ENCODE results near the gene OXLD1. TPM values are rescaled to one million over a fixed set of nuclear protein-coding genes. Genes with fewer than 3 reads are reported as not detected.

The OXLD1 gene
- polyA plus RNA-seq, 1 of the 3 experiments (the other 2 are of a cell fraction) = 103 TPM

- TF ChIP-seq PBX3 (IDR thresholded peaks at IDR 0.05) = no peak
- no peak for TF ChIP-seq RCOR1 (IDR thresholded peaks at IDR 0.05; ENCODE audit: low read length)
- no peak for TF ChIP-seq GATA2 (CRISPR knock-in tag; IDR thresholded peaks at IDR 0.05)
- no peak for TF ChIP-seq USF2 (IDR thresholded peaks at IDR 0.05; ENCODE audit: borderline replicate concordance, low read depth, low read length)
- no peak for TF ChIP-seq JUND (IDR thresholded peaks at IDR 0.05)
- TF ChIP-seq TCF12 (IDR thresholded peaks at IDR 0.05) = no peak
- no peak for TF ChIP-seq NRF1 (IDR thresholded peaks at IDR 0.05; ENCODE audit: low read depth, low read length)
- TF ChIP-seq SMC3 (IDR thresholded peaks at IDR 0.05; ENCODE audit: low read depth, low read length) = no peak
- 0 out of 2 replicates have a peak, but pooled peaks have one; percentile 1 for TF ChIP-seq MXI1 (IDR thresholded peaks at IDR 0.05; ENCODE audit: low read depth, low read length)
- TF ChIP-seq RXRA (IDR thresholded peaks at IDR 0.05; ENCODE audit: borderline replicate concordance, low read depth) = no peak
- TF ChIP-seq ELF1 (IDR thresholded peaks at IDR 0.05) = no peak
Observed at GRCh38 chr17:81712468-81713003, 46.1 kb upstream of the OXLD1 start (continued).

- Histone ChIP-seq H4K20me1 (ENCODE audit: insufficient read depth) (no peaks in the 10 kb centered on the region), H3K9ac (peak within 1 kb of the TSS; percentile 69), H3K27me3 (ENCODE audit: insufficient read depth) (no peaks in the 10 kb centered on the region), H3F3A (replicated peaks; ENCODE audit: insufficient read depth) (peaks cover 28% of the 10 kb centered on the region), H3K79me2 (ENCODE audit: insufficient read depth) (peaks cover 24% of the 10 kb centered on the region; the same call in 1 of the 2 replicates), H2AFZ (ENCODE audit: low read depth) (peak within 1 kb of the TSS; percentile 45; the same call in 1 of the 2 replicates), H3K4me3 (ENCODE audit: low read depth in 2 of 2, low read length in 1 of 2) (peak within 1 kb of the TSS; percentile 73 to 80), H3K9me3 (no peaks in the 10 kb centered on the region), H3K4me2 (peak within 1 kb of the TSS; percentile 89), H3K36me3 (replicated peaks in 1 of 2; ENCODE audit: control insufficient read depth in 1 of 2, insufficient read depth in 2 of 2, low read length in 1 of 2) (peaks cover 4 to 25% of the 10 kb centered on the region in 2 experiments), H3K4me1 (ENCODE audit: control insufficient read depth in 1 of 2, insufficient read depth in 2 of 2, low read depth in 1 of 2, low read length in 1 of 2) (peaks cover 22 to 33% of the 10 kb centered on the region in 2 experiments; a peak in 3 of 4 replicates), H3K27ac (ENCODE audit: low read depth in 2 of 2, low read length in 1 of 2) (peak within 1 kb of the TSS; percentile 36 to 83), H3K9me2 (no peaks in the 10 kb centered on the region)
- 1% methylated on average over 39 of the region's 89 CpGs for WGBS (ENCODE audit: low lambda C conversion rate)
- peak; percentile 99 for DNase-seq
- ChIA-PET CTCF (interaction anchor here (1.0 to 4.4 kb wide), 7 partner anchors 11 to 308 kb away, joined by 3 to 33 read pairs (median 5); partner anchors contain the start of genes ARL16 and HGS), POLR2A (interaction anchor here (0.6 to 3.8 kb wide), 11 partner anchors 9 to 267 kb away, joined by 3 to 30 read pairs (median 5); partner anchors contain the start of genes CCDC137, MRPL12 and OXLD1)
- TF ChIP-seq ZBTB33 (IDR thresholded peaks at IDR 0.05; ENCODE audit: borderline replicate concordance, low read depth) (no peak), FOXJ3 (CRISPR knock-in tag; IDR thresholded peaks at IDR 0.05) (no peak), YY1 (IDR thresholded peaks at IDR 0.05; ENCODE audit: low read depth) (no peak), PBX3 (IDR thresholded peaks at IDR 0.05) (peak; percentile 12; the same call in 1 of the 2 replicates), GABPA (IDR thresholded peaks at IDR 0.05; ENCODE audit: low read depth) (no peak), USF1 (IDR thresholded peaks at IDR 0.05; ENCODE audit: borderline replicate concordance, low read depth) (peak; percentile 85), MXI1 (IDR thresholded peaks at IDR 0.05; ENCODE audit: low read depth, low read length) (peak; percentile 81), IRF3 (IDR thresholded peaks at IDR 0.05; ENCODE audit: low read depth, low read length) (no peak), GATA2 (CRISPR knock-in tag; IDR thresholded peaks at IDR 0.05) (no peak), SMC3 (IDR thresholded peaks at IDR 0.05; ENCODE audit: low read depth, low read length) (no peak), MAX (IDR thresholded peaks at IDR 0.05; ENCODE audit: low read depth) (peak; percentile 98), CTCF (IDR thresholded peaks at IDR 0.05) (no peak), RAD21 (IDR thresholded peaks at IDR 0.05; ENCODE audit: low read length) (no peak), MEF2A (IDR thresholded peaks at IDR 0.05; ENCODE audit: borderline replicate concordance, low read depth) (no peak)
Observed at GRCh38 chr17:81711814-81712467, 45.5 kb upstream of the OXLD1 start, which contains the start of gene SLC25A10. TSS of gene SLC25A10 (plus strand) at chr17:81712284. CDS start at chr17:81712427, 143 bp downstream.
